Measurements from ENCODE around the gene ITPR1.

GRCh38 chr3:4498446-4498845, 5.3 kb downstream of the ITPR1 start:
- TF ChIP-seq, protein P1, sequence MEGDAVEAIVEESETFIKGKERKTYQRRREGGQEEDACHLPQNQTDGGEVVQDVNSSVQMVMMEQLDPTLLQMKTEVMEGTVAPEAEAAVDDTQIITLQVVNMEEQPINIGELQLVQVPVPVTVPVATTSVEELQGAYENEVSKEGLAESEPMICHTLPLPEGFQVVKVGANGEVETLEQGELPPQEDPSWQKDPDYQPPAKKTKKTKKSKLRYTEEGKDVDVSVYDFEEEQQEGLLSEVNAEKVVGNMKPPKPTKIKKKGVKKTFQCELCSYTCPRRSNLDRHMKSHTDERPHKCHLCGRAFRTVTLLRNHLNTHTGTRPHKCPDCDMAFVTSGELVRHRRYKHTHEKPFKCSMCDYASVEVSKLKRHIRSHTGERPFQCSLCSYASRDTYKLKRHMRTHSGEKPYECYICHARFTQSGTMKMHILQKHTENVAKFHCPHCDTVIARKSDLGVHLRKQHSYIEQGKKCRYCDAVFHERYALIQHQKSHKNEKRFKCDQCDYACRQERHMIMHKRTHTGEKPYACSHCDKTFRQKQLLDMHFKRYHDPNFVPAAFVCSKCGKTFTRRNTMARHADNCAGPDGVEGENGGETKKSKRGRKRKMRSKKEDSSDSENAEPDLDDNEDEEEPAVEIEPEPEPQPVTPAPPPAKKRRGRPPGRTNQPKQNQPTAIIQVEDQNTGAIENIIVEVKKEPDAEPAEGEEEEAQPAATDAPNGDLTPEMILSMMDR (IDR thresholded peaks at IDR 0.05) = no peak
- no peak for TF ChIP-seq POLR2A (IDR thresholded peaks at IDR 0.05)
